Anterior cingulate cortex (tissue), 58 donors: ENCODE data around the gene KCNJ6.

Source experiments
- DNase-seq, 58 donors: peaks; one replicate each; lab custom pipeline; 2025; lab: John Stamatoyannopoulos, UW

The KCNJ6 gene

DNA sequence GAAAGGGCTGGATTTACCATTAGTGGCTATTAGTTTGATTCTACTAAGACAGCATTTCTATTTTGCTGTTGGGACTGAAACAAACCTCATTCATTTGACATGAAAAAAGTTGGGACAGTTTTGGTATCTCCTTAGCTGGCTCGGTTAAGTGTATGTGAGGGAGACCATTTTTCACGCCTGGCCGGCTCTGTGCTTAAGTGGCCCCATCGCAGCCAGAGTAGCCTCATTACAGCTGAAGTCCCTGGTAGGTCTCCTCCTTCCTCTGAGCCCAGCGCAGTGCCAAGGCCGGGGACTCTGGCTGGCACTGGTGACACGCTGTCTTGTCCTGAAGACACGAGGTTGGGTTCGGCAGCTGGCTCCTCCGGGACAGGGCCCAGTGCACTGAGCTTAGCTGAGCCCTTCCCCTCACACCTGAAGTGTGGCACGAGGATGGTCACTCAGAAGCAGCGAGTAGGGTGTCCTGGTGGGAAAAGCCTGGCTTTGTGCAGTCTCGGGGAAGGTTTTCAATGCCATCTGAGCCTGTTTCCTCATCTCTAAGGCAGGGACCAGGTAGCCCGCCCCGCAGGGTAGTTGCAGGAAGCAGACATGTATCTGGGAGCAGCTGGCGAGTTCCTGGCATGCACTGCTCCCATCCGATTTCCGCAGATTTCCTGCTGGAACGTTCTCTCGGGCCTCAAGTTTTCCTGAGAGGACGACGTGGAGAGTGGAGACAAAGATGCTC lies 353.2 kb downstream of the KCNJ6 start:
- DNase-seq: peak in 6 of 58 donors; percentile 25 to 65 (median 58)

DNA sequence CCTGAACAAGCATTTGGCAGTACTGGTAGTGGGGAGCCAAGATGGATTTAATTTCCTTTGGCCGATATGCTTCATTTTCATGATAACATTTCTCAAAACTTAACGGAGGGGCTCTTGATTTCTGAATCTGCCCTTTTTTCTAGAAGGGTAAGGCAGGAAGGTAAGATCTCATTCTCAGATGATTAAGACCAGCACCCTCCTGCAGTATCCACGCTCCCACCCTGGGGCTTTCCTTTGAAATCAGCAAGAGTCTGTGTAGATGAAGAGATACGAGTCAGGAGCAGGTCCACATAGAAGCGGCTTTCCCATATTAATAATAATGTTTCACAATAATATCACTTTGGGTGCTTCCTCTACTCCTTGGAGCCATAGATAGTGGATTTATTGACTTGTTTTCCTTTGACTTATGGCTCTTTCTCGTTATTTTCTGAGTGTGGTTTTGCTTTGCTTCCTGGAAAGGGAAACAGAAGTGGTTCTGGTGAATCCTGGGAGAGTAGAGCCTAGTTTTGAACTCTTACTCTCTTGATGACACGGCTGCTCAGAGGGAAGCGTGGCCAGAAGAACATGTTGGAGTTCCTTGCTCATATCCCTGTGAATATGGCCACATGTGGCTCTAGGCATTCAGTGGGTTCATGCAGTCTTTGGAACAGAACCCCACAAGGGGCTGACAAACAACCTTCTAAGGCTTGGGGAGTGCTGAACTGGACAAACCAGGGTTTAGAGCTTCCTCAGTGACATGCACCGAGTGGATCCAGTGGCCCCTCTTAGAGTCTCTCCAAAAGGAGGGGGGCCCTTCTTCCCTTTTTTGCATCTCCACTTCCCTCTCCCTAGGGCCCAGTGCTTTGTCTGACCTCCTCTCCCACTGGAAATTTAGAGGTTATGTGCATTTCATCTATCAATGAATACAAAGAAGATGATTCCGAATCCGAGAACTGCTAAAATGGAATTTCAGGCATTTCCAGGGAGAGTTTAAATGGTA lies 354.0 kb downstream of the KCNJ6 start:
- no peak for DNase-seq

DNA sequence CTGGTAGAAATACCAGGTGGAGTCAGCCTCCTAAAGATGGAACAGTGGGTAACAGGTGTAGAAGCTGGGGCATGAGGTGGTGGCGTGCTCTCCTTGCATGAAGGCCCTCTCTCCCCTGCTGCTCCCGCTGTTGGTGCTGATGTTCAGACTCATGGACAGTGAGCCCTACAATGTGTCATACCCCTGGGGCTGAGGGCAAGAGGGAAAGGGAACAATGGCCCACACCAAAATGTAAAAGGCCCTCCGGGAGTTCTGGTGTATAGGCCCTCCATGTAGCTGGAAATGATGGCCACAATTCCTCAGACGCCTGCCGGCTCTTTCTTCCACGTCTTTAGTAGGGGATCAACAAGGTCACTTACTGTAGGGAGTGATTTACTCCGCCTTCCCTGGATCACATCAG lies 354.8 kb downstream of the KCNJ6 start:
- no peak for DNase-seq

DNA sequence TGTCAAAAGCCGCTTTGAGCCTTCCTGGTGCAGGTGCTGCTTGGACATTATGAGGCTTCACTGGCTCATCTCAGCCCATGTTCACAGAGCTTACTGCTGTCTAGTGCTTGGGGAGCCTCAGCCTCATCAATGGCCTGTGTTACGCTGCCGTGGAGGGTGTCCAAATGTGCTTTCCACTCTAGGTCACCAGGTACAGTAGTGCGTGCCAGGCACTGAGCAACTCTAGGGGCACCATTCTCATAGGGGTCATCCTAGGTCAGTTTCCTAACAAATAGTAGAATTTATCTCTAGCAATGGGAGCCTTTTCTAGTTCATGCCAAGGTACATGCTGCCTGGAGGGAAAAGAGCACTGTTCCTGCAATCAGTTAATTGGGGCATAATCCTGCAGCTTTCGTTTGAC lies 355.9 kb downstream of the KCNJ6 start:
- no peak for DNase-seq

DNA sequence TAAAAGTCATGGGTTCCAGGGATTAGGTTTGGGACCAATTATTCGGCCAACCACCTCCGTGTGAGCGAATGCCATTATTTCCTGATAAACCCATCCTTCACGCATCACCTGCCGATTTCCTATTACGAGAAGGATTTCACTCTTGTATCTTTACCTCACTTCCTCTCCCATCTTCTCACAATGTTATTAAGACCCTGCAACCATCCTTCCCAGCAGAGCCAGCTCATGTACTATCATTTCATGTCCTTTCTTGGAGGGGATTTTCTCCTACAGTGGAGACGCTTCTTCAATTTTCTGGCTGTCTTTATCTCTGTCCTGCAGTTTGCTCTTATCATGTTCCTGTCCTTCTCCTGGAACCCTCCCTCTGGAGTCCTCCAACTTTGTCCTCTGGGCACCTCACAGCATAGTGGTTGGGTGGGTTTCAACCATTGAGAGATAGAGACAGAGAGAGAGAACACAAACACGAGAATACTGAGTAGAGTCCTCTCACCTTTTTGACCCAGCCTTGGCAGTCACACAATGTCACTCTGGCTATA lies 357.5 kb downstream of the KCNJ6 start:
- no peak for DNase-seq
